ENCODE results near the gene PLEKHG4B. TPM values are rescaled to one million over a fixed set of nuclear protein-coding genes. Genes with fewer than 3 reads are reported as not detected.
"Not testable (repeated sequence)": the region's sequence is repeated elsewhere in the genome, so short reads cannot be mapped to it uniquely, and the experiment has no call there.

Gene PLEKHG4B
- total RNA-seq, 1 donor from 2014 or later, result 1.1 TPM

- intact Hi-C loops (cut with DNase I), result no loop called here
- DNase-seq (ENCODE audit: low spot score) (no peak), ATAC-seq (no peak)
Measured at GRCh38 chr5:92401-93220, 643 bp downstream of the PLEKHG4B start.

- ATAC-seq, result no peak
- intact Hi-C loops (cut with DNase I), result no loop called here
- DNase-seq (ENCODE audit: low spot score), result no peak
Measured at GRCh38 chr5:93221-93980, 1.4 kb downstream of the PLEKHG4B start.

- no peak for ATAC-seq
- intact Hi-C loops (cut with DNase I), result no loop called here
Measured at GRCh38 chr5:94113-94892, 2.3 kb downstream of the PLEKHG4B start.

GRCh38 chr5:95241-95980 lies 3.4 kb downstream of the PLEKHG4B start:
- intact Hi-C loops (cut with DNase I), result no loop called here
- DNase-seq (ENCODE audit: low spot score) (no peak), ATAC-seq (no peak)

More at GRCh38 chr5:94113-94892, 2.3 kb downstream of the PLEKHG4B start:
- DNase-seq (ENCODE audit: low spot score), result no peak

GRCh38 chr5:96976-97660 lies 5.2 kb downstream of the PLEKHG4B start:
- ATAC-seq (no peak), DNase-seq (ENCODE audit: low spot score) (no peak)
- intact Hi-C loops (cut with DNase I), result no loop called here

GRCh38 chr5:99815-100214 lies 7.8 kb downstream of the PLEKHG4B start:
- ATAC-seq (no peak), DNase-seq (ENCODE audit: low spot score) (no peak)
- intact Hi-C loops (cut with DNase I), result no loop called here

GRCh38 chr5:102411-103043 lies 10.6 kb downstream of the PLEKHG4B start:
- intact Hi-C loops (cut with DNase I), result no loop called here
- DNase-seq (ENCODE audit: low spot score) (no peak), ATAC-seq (no peak)

GRCh38 chr5:104106-104505 lies 12.1 kb downstream of the PLEKHG4B start:
- ATAC-seq; DNase-seq (ENCODE audit: low spot score); intact Hi-C loops (cut with DNase I): not testable (repeated sequence)

GRCh38 chr5:104778-105296 lies 12.9 kb downstream of the PLEKHG4B start:
- no peak for ATAC-seq
- DNase-seq (ENCODE audit: low spot score), result no peak
- intact Hi-C loops (cut with DNase I), result no loop called here

GRCh38 chr5:105504-106070 lies 13.6 kb downstream of the PLEKHG4B start:
- intact Hi-C loops (cut with DNase I), result no loop called here
- ATAC-seq, result no peak
- DNase-seq (ENCODE audit: low spot score), result no peak

- no peak for DNase-seq (ENCODE audit: low spot score)
- intact Hi-C loops (cut with DNase I), result no loop called here
- no peak for ATAC-seq
Measured at GRCh38 chr5:106587-106986, 14.6 kb downstream of the PLEKHG4B start.

GRCh38 chr5:107526-107925 lies 15.6 kb downstream of the PLEKHG4B start:
- DNase-seq (ENCODE audit: low spot score) (no peak), ATAC-seq (no peak)
- intact Hi-C loops (cut with DNase I), result no loop called here

GRCh38 chr5:109826-110225 lies 17.9 kb downstream of the PLEKHG4B start:
- intact Hi-C loops (cut with DNase I), result no loop called here
- DNase-seq (ENCODE audit: low spot score) (no peak), ATAC-seq (no peak)

GRCh38 chr5:110270-110888 lies 18.4 kb downstream of the PLEKHG4B start:
- ATAC-seq (no peak), DNase-seq (ENCODE audit: low spot score) (no peak)
- intact Hi-C loops (cut with DNase I), result no loop called here

GRCh38 chr5:111171-111570 lies 19.2 kb downstream of the PLEKHG4B start:
- intact Hi-C loops (cut with DNase I), result no loop called here
- ATAC-seq (no peak), DNase-seq (ENCODE audit: low spot score) (no peak)

GRCh38 chr5:119486-120097 lies 27.6 kb downstream of the PLEKHG4B start:
- ATAC-seq (no peak), DNase-seq (ENCODE audit: low spot score) (no peak)
- intact Hi-C loops (cut with DNase I), result no loop called here

GRCh38 chr5:121432-121831 lies 29.5 kb downstream of the PLEKHG4B start:
- no peak for DNase-seq (ENCODE audit: low spot score)
- ATAC-seq, result no peak
- intact Hi-C loops (cut with DNase I), result no loop called here

Measured in sciatic nerve (tissue), 2 donors.